Panc1 (cell line): ENCODE results near the gene KLRG1.

ENCODE experiments used
- CTCF ChIP-seq: fragments of 450-650 bp; IDR thresholded peaks from 2 replicates; pipeline ENCODE4 v1.5.1; 2017; ENCODE audit warnings: mild to moderate bottlenecking
- POLR2AphosphoS5 ChIP-seq: IDR thresholded peaks from 2 replicates; pipeline ENCODE4 v1.6.1; 2012; ENCODE audit warnings: mild to moderate bottlenecking, low read depth, low read length, moderate library complexity

GRCh38 chr12:9034095-9034494, 44.7 kb downstream of the KLRG1 start:
- TF ChIP-seq CTCF (no peak), POLR2AphosphoS5 (no peak)
